ENCODE results near the gene AGPAT3. TPM values are rescaled to one million over a fixed set of nuclear protein-coding genes. Genes with fewer than 3 reads are reported as not detected.

Gene AGPAT3
- total RNA-seq, 1 experiment from 2014 or later = 13.0 TPM

- Histone ChIP-seq H3K4ac (ENCODE audit: low read depth, low read length) (no peak within 1 kb of the TSS), H3T11ph (ENCODE audit: low read length) (no peak within 1 kb of the TSS), H3K4me1 (ENCODE audit: insufficient read depth, low read length) (no peaks in the 10 kb centered on the region), H4K20me1 (ENCODE audit: control insufficient read depth, insufficient read depth, insufficient read length) (no peaks in the 10 kb centered on the region), H3K4me2 (ENCODE audit: insufficient read depth, insufficient read length, low read length) (peak within 1 kb of the TSS; percentile 83), H3K14ac (ENCODE audit: insufficient read depth, low read length) (peak within 1 kb of the TSS; percentile 91), H2AFZ (ENCODE audit: low read length) (no peak within 1 kb of the TSS), H3K9me3 (ENCODE audit: control insufficient read depth, low read depth, low read length) (no peaks in the 10 kb centered on the region), H4K5ac (ENCODE audit: insufficient read length, low read depth, low read length) (no peak within 1 kb of the TSS), H2AK5ac (ENCODE audit: insufficient read length, low read length) (no peak within 1 kb of the TSS), H3K23me2 (ENCODE audit: insufficient read length, low read depth, low read length, poor library complexity, severe bottlenecking) (peaks cover 6% of the 10 kb centered on the region), H3K79me1 (ENCODE audit: insufficient read depth, low read depth, low read length, poor library complexity, severe bottlenecking) (peaks cover 2% of the 10 kb centered on the region), H2BK15ac (ENCODE audit: low read depth, low read length) (no peak within 1 kb of the TSS; the same call in 1 of the 2 replicates), H3K56ac (ENCODE audit: insufficient read length, low read depth, low read length) (no peak within 1 kb of the TSS), H4K91ac (ENCODE audit: insufficient read length, low read depth, low read length) (no peak within 1 kb of the TSS), H3K79me2 (ENCODE audit: insufficient read depth, low read length) (peaks cover 23% of the 10 kb centered on the region; the same call in 1 of the 2 replicates), H2BK20ac (ENCODE audit: low read depth, low read length, poor library complexity, severe bottlenecking) (no peak within 1 kb of the TSS), H4K8ac (replicated peaks; ENCODE audit: insufficient read length, low read depth, low read length) (no peak within 1 kb of the TSS), H3K27ac (ENCODE audit: insufficient read length, low read depth, low read length) (no peak within 1 kb of the TSS), H3K9ac (ENCODE audit: extremely low read depth, insufficient read length, low read length) (peak within 1 kb of the TSS; percentile 84), H2BK5ac (ENCODE audit: insufficient read length, low read length) (no peak within 1 kb of the TSS), H2BK12ac (ENCODE audit: insufficient read length, low read depth, low read length) (no peak within 1 kb of the TSS), H3K27me3 (ENCODE audit: insufficient read depth, low read length) (no peaks in the 10 kb centered on the region), H2BK120ac (ENCODE audit: low read depth, low read length, poor library complexity, severe bottlenecking) (no peak within 1 kb of the TSS), H3K18ac (ENCODE audit: insufficient read length, low read depth, low read length) (peak within 1 kb of the TSS; percentile 90), H3K23ac (ENCODE audit: insufficient read length, low read depth, low read length) (no peak within 1 kb of the TSS)
- Mint-ChIP-seq H3K4me3 (peak within 1 kb of the TSS; percentile 87 to 88), H3K27ac (peak within 1 kb of the TSS; percentile 92 to 94 (median 93)), H3K36me3 (ENCODE audit: insufficient read depth in 1 of 3, low read depth in 3 of 3) (no peaks in the 10 kb centered on the region; a peak in 1 of 7 replicates), H3K27me3 (ENCODE audit: low read depth) (no peaks in the 10 kb centered on the region), H3K4me1 (peaks cover 27 to 28% of the 10 kb centered on the region in 2 experiments), H3K9me3 (no peaks in the 10 kb centered on the region; a peak in 2 of 5 replicates)
- peak; percentile 79 for DNase-seq
- no peak for TF ChIP-seq CTCF (conservative IDR thresholded peaks at IDR 0.05)
- WGBS (ENCODE audit: extremely low coverage, insufficient read length, low lambda C conversion rate) = no CpG with 5 or more reads among the region's 107 CpGs
Measured at GRCh38 chr21:44011579-44012473, 146.8 kb downstream of the AGPAT3 start, which contains the start of gene TRAPPC10. Gene TRAPPC10, plus strand, starts transcription at chr21:44012309. Its CDS starts 185 bp downstream, at chr21:44012494.
